ENCODE measurements around the gene LRRC71. TPM values are rescaled to one million over a fixed set of nuclear protein-coding genes. Genes with fewer than 3 reads are reported as not detected.

The LRRC71 gene
- total and polyA plus RNA-seq, 8 donors = 0.30 to 0.59 TPM; not detected in 6

GRCh38 chr1:156912310-156912709, 8.1 kb upstream of the LRRC71 start:
- Histone ChIP-seq H3K27ac (no peak overlapping the region), H3K36me3 (no peaks in the 10 kb centered on the region), H3K27me3 (no peaks in the 10 kb centered on the region), H3K4me1 (no peaks in the 10 kb centered on the region), H3K4me3 (no peak overlapping the region), H3K9me3 (no peaks in the 10 kb centered on the region)
- intact Hi-C loops (cut with DNase I) = loop anchor here in 1 of 3 donors (10.0 kb wide), 1 partner anchor 162 kb away; no protein-coding TSS in a partner anchor
- ATAC-seq (no peak), DNase-seq (peak in 1 of 6 donors; percentile 26), FAIRE-seq (no peak)
- 66 to 69% methylated on average over 2 of the region's 2 CpGs for WGBS, 2 donors
- TF ChIP-seq CTCF (IDR thresholded peaks at IDR 0.05) = no peak

- intact Hi-C loops (cut with DNase I) = loop anchor here in 1 of 3 donors (10.0 kb wide), 1 partner anchor 162 kb away; no protein-coding TSS in a partner anchor
- FAIRE-seq = no peak
- no peaks in the 10 kb centered on the region for H3K36me3 ChIP-seq
- no peak overlapping the region for H3K27ac ChIP-seq
- no peak overlapping the region for H3K4me3 ChIP-seq
- no peak for ATAC-seq
- H3K27me3 ChIP-seq = no peaks in the 10 kb centered on the region
- peak in 2 of 6 donors; percentile 49 to 53 for DNase-seq
- no peak for TF ChIP-seq CTCF (IDR thresholded peaks at IDR 0.05)
- no peaks in the 10 kb centered on the region for H3K4me1 ChIP-seq
- no peaks in the 10 kb centered on the region for H3K9me3 ChIP-seq
- 63 to 70% methylated on average over 22 to 24 of the region's 24 CpGs for whole genome bisulfite sequencing, 2 donors
Measured at GRCh38 chr1:156912861-156913808, 7.3 kb upstream of the LRRC71 start.

- intact Hi-C loops (cut with DNase I) = loop anchor here in 1 of 3 donors (10.0 kb wide), 1 partner anchor 161 kb away; no protein-coding TSS in a partner anchor
- Histone ChIP-seq H3K27ac (no peak overlapping the region), H3K36me3 (no peaks in the 10 kb centered on the region), H3K9me3 (no peaks in the 10 kb centered on the region), H3K4me3 (no peak overlapping the region), H3K4me1 (no peaks in the 10 kb centered on the region), H3K27me3 (no peaks in the 10 kb centered on the region)
- DNase-seq (peak in 1 of 6 donors; percentile 35), FAIRE-seq (no peak), ATAC-seq (no peak)
- WGBS, 2 donors = 88% methylated on average over 13 of the region's 13 CpGs
- TF ChIP-seq CTCF (IDR thresholded peaks at IDR 0.05) = no peak
Measured at GRCh38 chr1:156913809-156914387, 6.5 kb upstream of the LRRC71 start.

GRCh38 chr1:156914440-156914856, 6.0 kb upstream of the LRRC71 start:
- WGBS, 2 donors = 79 to 80% methylated on average over 9 of the region's 9 CpGs
- no peak for TF ChIP-seq CTCF (IDR thresholded peaks at IDR 0.05)
- no peak overlapping the region for H3K4me3 ChIP-seq
- no peak for FAIRE-seq
- no peak for ATAC-seq
- DNase-seq = peak in 1 of 6 donors; percentile 35
- no peaks in the 10 kb centered on the region for H3K27me3 ChIP-seq
- H3K27ac ChIP-seq = no peak overlapping the region
- intact Hi-C loops (cut with DNase I) = loop anchor here in 1 of 3 donors (10.0 kb wide), 1 partner anchor 160 kb away; no protein-coding TSS in a partner anchor
- no peaks in the 10 kb centered on the region for H3K4me1 ChIP-seq
- H3K36me3 ChIP-seq = no peaks in the 10 kb centered on the region
- H3K9me3 ChIP-seq = no peaks in the 10 kb centered on the region

All from pancreas (tissue), 10 donors.